H9 (cell line): ENCODE results near the gene UQCRC2. TPM values are rescaled to one million over a fixed set of nuclear protein-coding genes. Genes with fewer than 3 reads are reported as not detected.

Experiments
- DNase-seq: peaks from one replicate; pipeline ENCODE4 v3.0.0-alpha.2; 2017
- H2AFZ ChIP-seq: one replicate; pipeline ENCODE4 v1.6.1; 2013; ENCODE audit warnings: mild to moderate bottlenecking, low read length, control low read depth, moderate library complexity
- H2AK5ac ChIP-seq: 2 replicates; pipeline ENCODE4 v1.6.1; 2013; ENCODE audit warnings: low read length, control low read depth, mixed read lengths; ENCODE audit not compliant: insufficient read length
- H2BK120ac ChIP-seq: one replicate; pipeline ENCODE4 v1.6.1; 2013; ENCODE audit warnings: low read depth, mild to moderate bottlenecking, low read length, control low read depth, inconsistent platforms; ENCODE audit not compliant: poor library complexity, severe bottlenecking
- H2BK12ac ChIP-seq: 2 replicates; pipeline ENCODE4 v1.6.1; 2013; ENCODE audit warnings: low read length, control low read depth, mixed read lengths, low read depth; ENCODE audit not compliant: insufficient read length
- H2BK15ac ChIP-seq: 2 replicates; pipeline ENCODE4 v1.6.1; 2013; ENCODE audit warnings: low read depth, low read length, control low read depth
- H2BK20ac ChIP-seq: one replicate; pipeline ENCODE4 v1.6.1; 2013; ENCODE audit warnings: low read depth, mild to moderate bottlenecking, low read length, control low read depth, inconsistent platforms; ENCODE audit not compliant: poor library complexity, severe bottlenecking
- H2BK5ac ChIP-seq: 2 replicates; pipeline ENCODE4 v1.6.1; 2013; ENCODE audit warnings: low read length, control low read depth, mixed read lengths; ENCODE audit not compliant: insufficient read length
- H3K14ac ChIP-seq: 2 replicates; pipeline ENCODE4 v1.6.1; 2013; ENCODE audit warnings: low read length, control low read depth; ENCODE audit not compliant: insufficient read depth
- H3K18ac ChIP-seq: 2 replicates; pipeline ENCODE4 v1.6.1; 2013; ENCODE audit warnings: low read depth, mild to moderate bottlenecking, mixed read lengths, low read length, control low read depth; ENCODE audit not compliant: insufficient read length
- H3K23ac ChIP-seq: 2 replicates; pipeline ENCODE4 v1.6.1; 2013; ENCODE audit warnings: low read length, control low read depth, mixed read lengths, low read depth; ENCODE audit not compliant: insufficient read length
- H3K23me2 ChIP-seq: 2 replicates; pipeline ENCODE4 v1.6.1; 2013; ENCODE audit warnings: low read depth, mild to moderate bottlenecking, mixed read lengths, low read length, control low read depth; ENCODE audit not compliant: insufficient read length, poor library complexity, severe bottlenecking
- H3K27ac ChIP-seq: 2 replicates; pipeline ENCODE4 v1.5.1; 2013; ENCODE audit warnings: low read length, control low read depth, mixed read lengths, low read depth; ENCODE audit not compliant: insufficient read length
- H3K27me3 ChIP-seq: 2 replicates; pipeline ENCODE4 v1.6.1; 2013; ENCODE audit warnings: low read length, control low read depth, inconsistent platforms; ENCODE audit not compliant: insufficient read depth
- H3K4ac ChIP-seq: 2 replicates; pipeline ENCODE4 v1.6.1; 2013; ENCODE audit warnings: low read depth, mild to moderate bottlenecking, control low read depth, inconsistent platforms, low read length, moderate library complexity
- H3K4me1 ChIP-seq: 2 replicates; pipeline ENCODE4 v1.6.1; 2013; ENCODE audit warnings: low read length, control low read depth, inconsistent platforms; ENCODE audit not compliant: insufficient read depth
- H3K4me2 ChIP-seq: 2 replicates; pipeline ENCODE4 v1.6.1; 2013; ENCODE audit warnings: low read length, control low read depth, mixed read lengths; ENCODE audit not compliant: insufficient read length, insufficient read depth
- H3K56ac ChIP-seq: 2 replicates; pipeline ENCODE4 v1.6.1; 2013; ENCODE audit warnings: low read depth, mild to moderate bottlenecking, mixed read lengths, low read length, control low read depth; ENCODE audit not compliant: insufficient read length
- H3K79me1 ChIP-seq: 2 replicates; pipeline ENCODE4 v1.6.1; 2013; ENCODE audit warnings: low read depth, mild to moderate bottlenecking, moderate library complexity, low read length, control low read depth, inconsistent platforms; ENCODE audit not compliant: insufficient read depth, poor library complexity, severe bottlenecking
- H3K79me2 ChIP-seq: 2 replicates; pipeline ENCODE4 v1.6.1; 2013; ENCODE audit warnings: low read length, control low read depth, inconsistent platforms; ENCODE audit not compliant: insufficient read depth
- H3K9ac ChIP-seq: 2 replicates; pipeline ENCODE4 v1.6.1; 2013; ENCODE audit warnings: low read length, control low read depth, mixed read lengths; ENCODE audit not compliant: insufficient read length; ENCODE audit errors: extremely low read depth
- H3K9me3 ChIP-seq: one replicate; pipeline ENCODE4 v1.6.1; 2013; ENCODE audit warnings: low read depth, low read length, inconsistent platforms; ENCODE audit not compliant: control insufficient read depth
- H3T11ph ChIP-seq: one replicate; pipeline ENCODE4 v1.6.1; 2013; ENCODE audit warnings: mild to moderate bottlenecking, low read length, control low read depth, inconsistent platforms
- H4K20me1 ChIP-seq: one replicate; pipeline ENCODE4 v1.6.1; 2013; ENCODE audit not compliant: control insufficient read depth, insufficient read length, insufficient read depth
- H4K5ac ChIP-seq: 2 replicates; pipeline ENCODE4 v1.6.1; 2013; ENCODE audit warnings: low read depth, mild to moderate bottlenecking, mixed read lengths, low read length, control low read depth; ENCODE audit not compliant: insufficient read length
- H4K8ac ChIP-seq: replicated peaks from 2 replicates; pipeline ENCODE4 v1.6.1; 2013; ENCODE audit warnings: low read length, control low read depth, mixed read lengths, low read depth; ENCODE audit not compliant: insufficient read length
- H4K91ac ChIP-seq: 2 replicates; pipeline ENCODE4 v1.6.1; 2013; ENCODE audit warnings: low read depth, mild to moderate bottlenecking, moderate library complexity, mixed read lengths, low read length, control low read depth; ENCODE audit not compliant: insufficient read length
- H3K27ac Mint-ChIP-seq, 3 experiments: 2 replicates in 2 of 3; 3 replicates in 1 of 3; pipeline ENCODE4 v1.8.0; 2020 to 2021; ENCODE audit warnings: mixed read lengths in 3 of 3, mild to moderate bottlenecking in 1 of 3, moderate library complexity in 1 of 3
- H3K27me3 Mint-ChIP-seq: 2 replicates; pipeline ENCODE4 v1.8.0; 2021; ENCODE audit warnings: low read depth, mild to moderate bottlenecking, moderate library complexity, mixed read lengths
- H3K36me3 Mint-ChIP-seq, 3 experiments: 2 replicates in 2 of 3; 3 replicates in 1 of 3; pipeline ENCODE4 v1.8.0; 2020 to 2021; ENCODE audit warnings: low read depth in 3 of 3, mixed read lengths in 3 of 3; ENCODE audit not compliant: insufficient read depth in 1 of 3
- H3K4me1 Mint-ChIP-seq, 2 experiments: 2 replicates each; pipeline ENCODE4 v1.8.0; 2020; ENCODE audit warnings: mixed read lengths in 2 of 2
- H3K4me3 Mint-ChIP-seq, 2 experiments: 2 replicates in 1 of 2; 3 replicates in 1 of 2; pipeline ENCODE4 v1.8.0; 2020 to 2021; ENCODE audit warnings: mild to moderate bottlenecking in 2 of 2, mixed read lengths in 2 of 2, moderate library complexity in 1 of 2
- H3K9me3 Mint-ChIP-seq, 2 experiments: 2 replicates in 1 of 2; 3 replicates in 1 of 2; pipeline ENCODE4 v1.8.0; 2020; ENCODE audit warnings: mild to moderate bottlenecking in 2 of 2, mixed read lengths in 2 of 2, moderate library complexity in 1 of 2
- CTCF ChIP-seq: fragments of 200-600 bp; sonication (generic); conservative IDR thresholded peaks from 3 replicates; pipeline ENCODE4 v1.8.0; 2021; ENCODE audit warnings: antibody characterized with exemption, mild to moderate bottlenecking
- WGBS: extraction: QIAGEN DNeasy Blood & Tissue Kit; methylation state at CpG from one replicate; pipeline ENCODE4 v1.1.7; 2013; ENCODE audit warnings: missing lambda C conversion rate, low lambda C conversion rate, mixed read lengths; ENCODE audit not compliant: insufficient read length; ENCODE audit errors: extremely low coverage; 5-methylcytosine and 5-hydroxymethylcytosine counted together
- total RNA-seq: library from RNA; stranded (reverse); gene quantifications from 2 replicates; pipeline ENCODE4 v1.2.1, GENCODE V29; 2021

Gene UQCRC2
- total RNA-seq, 1 experiment from 2014 or later, result 228 TPM

GRCh38 chr16:21982108-21982507, 28.9 kb downstream of the UQCRC2 start:
- no peak overlapping the region for H4K91ac ChIP-seq
- no peak overlapping the region for H2AK5ac ChIP-seq
- no peaks in the 10 kb centered on the region for H3K4me1 ChIP-seq
- H3K27ac Mint-ChIP-seq, result no peak overlapping the region
- no peak overlapping the region for H4K8ac ChIP-seq
- H3K79me1 ChIP-seq, result no peaks in the 10 kb centered on the region
- H2BK120ac ChIP-seq, result no peak overlapping the region
- no peaks in the 10 kb centered on the region for H3K23me2 ChIP-seq
- no peak overlapping the region for H3K27ac ChIP-seq
- no peak overlapping the region for H2BK12ac ChIP-seq
- no peak overlapping the region for H3K9ac ChIP-seq
- peaks cover 4% of the 10 kb centered on the region in 2 experiments; a peak in 3 of 4 replicates for H3K4me1 Mint-ChIP-seq
- no peak overlapping the region for H3K4me2 ChIP-seq
- H3K56ac ChIP-seq, result no peak overlapping the region
- no peaks in the 10 kb centered on the region for H3K79me2 ChIP-seq
- no peak overlapping the region for H3K18ac ChIP-seq
- H4K5ac ChIP-seq, result no peak overlapping the region
- no peak overlapping the region for H3K4ac ChIP-seq
- TF ChIP-seq CTCF, result no peak; the same call in 2 of the 3 replicates
- no peak overlapping the region for H3T11ph ChIP-seq
- H2BK15ac ChIP-seq, result no peak overlapping the region
- H3K27me3 ChIP-seq, result no peaks in the 10 kb centered on the region
- DNase-seq, result no peak
- H3K27me3 Mint-ChIP-seq, result no peaks in the 10 kb centered on the region
- no peaks in the 10 kb centered on the region for H4K20me1 ChIP-seq
- H3K36me3 Mint-ChIP-seq, result peaks cover 38 to 75% (median 53%) of the 10 kb centered on the region in 3 experiments; a peak in 6 of 7 replicates
- H2BK20ac ChIP-seq, result no peak overlapping the region
- no peak overlapping the region for H3K4me3 Mint-ChIP-seq
- H3K14ac ChIP-seq, result no peak overlapping the region
- no peak overlapping the region for H2BK5ac ChIP-seq
- no peaks in the 10 kb centered on the region for H3K9me3 ChIP-seq
- no CpG with 5 or more reads among the region's 5 CpGs for WGBS
- H3K23ac ChIP-seq, result no peak overlapping the region
- H2AFZ ChIP-seq, result no peak overlapping the region
- no peaks in the 10 kb centered on the region for H3K9me3 Mint-ChIP-seq
